HepG2 (cell line): ENCODE results near the gene ELL. TPM values are rescaled to one million over a fixed set of nuclear protein-coding genes. Genes with fewer than 3 reads are reported as not detected.

Experiments used
- ATF7-NPFF ChIP-seq: sonication (generic); formaldehyde crosslinking; IDR thresholded peaks from 2 replicates; pipeline ENCODE4 v1.8.1; 2023; ENCODE audit warnings: mild to moderate bottlenecking, low read depth, missing genetic modification reagents, moderate library complexity
- CEBPG ChIP-seq: IDR thresholded peaks from 2 replicates; pipeline ENCODE4 v1.6.1; 2016
- ESRRA ChIP-seq: sonication (generic); formaldehyde crosslinking; IDR thresholded peaks from 2 replicates; pipeline ENCODE4 v1.5.1; 2020; ENCODE audit warnings: mild to moderate bottlenecking, low read depth, missing genetic modification reagents
- ETV5 ChIP-seq: IDR thresholded peaks from 2 replicates; pipeline ENCODE4 v1.6.1; 2018; ENCODE audit warnings: missing biosample characterization, missing genetic modification reagents, inconsistent platforms, borderline replicate concordance
- KAT8 ChIP-seq: IDR thresholded peaks from 2 replicates; pipeline ENCODE4 v1.6.1; 2016; ENCODE audit warnings: missing genetic modification reagents, missing compliant biosample characterization
- MXI1 ChIP-seq: IDR thresholded peaks from 3 replicates; pipeline ENCODE4 v1.6.1; 2012; ENCODE audit warnings: low read depth, low read length, inconsistent platforms, borderline replicate concordance
- NFKB2 ChIP-seq: sonication (generic); formaldehyde crosslinking; IDR thresholded peaks from 2 replicates; pipeline ENCODE4 v1.4.0; 2020; ENCODE audit warnings: missing genetic modification reagents, borderline replicate concordance
- NFKBIZ ChIP-seq: IDR thresholded peaks from 2 replicates; pipeline ENCODE4 v1.6.1; 2018; ENCODE audit warnings: missing genetic modification reagents, missing compliant biosample characterization
- RFXAP ChIP-seq: sonication (generic); formaldehyde crosslinking; IDR thresholded peaks from 2 replicates; pipeline ENCODE4 v1.4.0; 2020; ENCODE audit warnings: missing genetic modification reagents, borderline replicate concordance
- SIX1 ChIP-seq: sonication (generic); formaldehyde crosslinking; IDR thresholded peaks from 2 replicates; pipeline ENCODE4 v1.4.0; 2020; ENCODE audit warnings: missing genetic modification reagents, borderline replicate concordance
- ZMYM2 ChIP-seq: sonication (generic); formaldehyde crosslinking; IDR thresholded peaks from 2 replicates; pipeline ENCODE4 v1.8.0; 2022; ENCODE audit warnings: mild to moderate bottlenecking, missing genetic modification reagents
- ZNF234 ChIP-seq: sonication (generic); formaldehyde crosslinking; conservative IDR thresholded peaks from 2 replicates; pipeline ENCODE4 v1.5.1; 2020; ENCODE audit warnings: mild to moderate bottlenecking, missing genetic modification reagents
- ZNF557 ChIP-seq: sonication (generic); formaldehyde crosslinking; IDR thresholded peaks from 2 replicates; pipeline ENCODE4 v1.4.0; 2020; ENCODE audit warnings: missing genetic modification reagents
- ZNF766 ChIP-seq: sonication (generic); formaldehyde crosslinking; IDR thresholded peaks from 2 replicates; pipeline ENCODE4 v1.5.0; 2020; ENCODE audit warnings: missing genetic modification reagents, borderline replicate concordance
- polyA plus RNA-seq, 8 experiments: library from polyadenylated mRNA; depleted of rRNA in 3 of 8; stranded (reverse) in 7 of 8; unstranded in 1 of 8; fragments of >200 nt; fragmentation: Illumina TruSeq in 4 of 8; extraction: Trizol in 4 of 8; gene quantifications; 2 replicates each; pipeline versions ENCODE4 v1.2.1 to v1.2.3, GENCODE V29; 2011 to 2016; ENCODE audit warnings: low read depth in 4 of 8, missing spikeins in 1 of 8, mixed read lengths in 1 of 8; ENCODE audit not compliant: insufficient read depth in 1 of 8
- total RNA-seq, 5 experiments: library from RNA; depleted of rRNA; stranded (reverse); fragments of >200 nt; fragmentation: Illumina TruSeq; extraction: Trizol; gene quantifications; 2 replicates each; pipeline ENCODE4 v1.2.3, GENCODE V29; 2016; ENCODE audit warnings: low read depth in 1 of 5
- TF ChIP-seq, protein P1 (sequence below): sonication (generic); formaldehyde crosslinking; IDR thresholded peaks from 2 replicates; pipeline ENCODE4 v1.4.0; 2020; ENCODE audit warnings: mild to moderate bottlenecking, missing genetic modification reagents, borderline replicate concordance
- TF ChIP-seq, protein P2 (sequence below), 2 experiments: IDR thresholded peaks; 2 replicates each; pipeline ENCODE4 v1.6.1; 2011 to 2012; ENCODE audit warnings: low read length in 2 of 2, borderline replicate concordance in 1 of 2, low read depth in 1 of 2, mild to moderate bottlenecking in 1 of 2, moderate library complexity in 1 of 2
- TF ChIP-seq, protein P3 (sequence below): IDR thresholded peaks from 2 replicates; pipeline ENCODE4 v1.6.1; 2018; ENCODE audit warnings: missing genetic modification reagents
- TF ChIP-seq, protein P4 (sequence below): sonication (generic); formaldehyde crosslinking; IDR thresholded peaks from 2 replicates; pipeline ENCODE4 v1.4.0; 2020; ENCODE audit warnings: missing genetic modification reagents

The ELL gene
- total and polyA plus RNA-seq, 2 of the 13 experiments (the other 11 are each of a cell fraction or from before 2014, with no cell fraction given): 3.7 to 5.4 TPM

DNA sequence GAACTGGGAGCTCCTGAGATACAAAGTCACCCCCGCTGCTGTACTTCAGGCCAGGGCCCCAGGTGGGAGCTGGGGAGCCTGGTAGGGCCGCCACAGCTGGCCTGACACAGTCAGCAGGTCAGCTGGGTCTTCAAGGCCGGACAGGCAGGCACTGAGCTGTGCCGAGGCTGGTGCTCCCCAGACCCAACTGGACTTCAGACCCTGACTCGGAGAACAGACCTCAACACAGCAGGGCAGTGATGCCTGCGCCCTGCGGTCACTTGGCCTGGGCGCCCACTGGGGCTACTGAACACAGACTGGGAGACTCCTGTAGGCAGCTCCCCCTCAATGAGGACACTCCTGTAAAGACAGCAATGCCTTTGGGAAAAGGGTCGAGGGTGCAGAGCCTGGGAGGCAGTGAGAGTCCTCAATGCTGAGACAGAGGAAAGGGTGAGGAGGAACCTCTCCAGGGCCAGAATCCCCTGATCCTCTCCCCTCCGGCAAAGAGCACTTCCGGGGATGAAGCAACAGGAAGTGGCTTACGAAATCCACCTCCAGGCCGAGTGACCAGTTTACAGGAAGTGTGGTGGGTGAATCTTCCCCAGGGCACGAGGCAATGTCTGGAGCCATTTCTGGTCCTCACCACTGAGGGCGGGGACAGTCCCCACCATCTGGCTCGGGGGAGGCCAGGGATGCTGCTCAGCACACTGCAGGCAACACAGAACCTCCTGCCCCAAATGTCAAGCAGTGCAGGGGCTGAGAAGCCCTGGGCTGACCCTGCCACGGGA, 43.1 kb downstream of the ELL start (continued):
- TF ChIP-seq, protein P1, sequence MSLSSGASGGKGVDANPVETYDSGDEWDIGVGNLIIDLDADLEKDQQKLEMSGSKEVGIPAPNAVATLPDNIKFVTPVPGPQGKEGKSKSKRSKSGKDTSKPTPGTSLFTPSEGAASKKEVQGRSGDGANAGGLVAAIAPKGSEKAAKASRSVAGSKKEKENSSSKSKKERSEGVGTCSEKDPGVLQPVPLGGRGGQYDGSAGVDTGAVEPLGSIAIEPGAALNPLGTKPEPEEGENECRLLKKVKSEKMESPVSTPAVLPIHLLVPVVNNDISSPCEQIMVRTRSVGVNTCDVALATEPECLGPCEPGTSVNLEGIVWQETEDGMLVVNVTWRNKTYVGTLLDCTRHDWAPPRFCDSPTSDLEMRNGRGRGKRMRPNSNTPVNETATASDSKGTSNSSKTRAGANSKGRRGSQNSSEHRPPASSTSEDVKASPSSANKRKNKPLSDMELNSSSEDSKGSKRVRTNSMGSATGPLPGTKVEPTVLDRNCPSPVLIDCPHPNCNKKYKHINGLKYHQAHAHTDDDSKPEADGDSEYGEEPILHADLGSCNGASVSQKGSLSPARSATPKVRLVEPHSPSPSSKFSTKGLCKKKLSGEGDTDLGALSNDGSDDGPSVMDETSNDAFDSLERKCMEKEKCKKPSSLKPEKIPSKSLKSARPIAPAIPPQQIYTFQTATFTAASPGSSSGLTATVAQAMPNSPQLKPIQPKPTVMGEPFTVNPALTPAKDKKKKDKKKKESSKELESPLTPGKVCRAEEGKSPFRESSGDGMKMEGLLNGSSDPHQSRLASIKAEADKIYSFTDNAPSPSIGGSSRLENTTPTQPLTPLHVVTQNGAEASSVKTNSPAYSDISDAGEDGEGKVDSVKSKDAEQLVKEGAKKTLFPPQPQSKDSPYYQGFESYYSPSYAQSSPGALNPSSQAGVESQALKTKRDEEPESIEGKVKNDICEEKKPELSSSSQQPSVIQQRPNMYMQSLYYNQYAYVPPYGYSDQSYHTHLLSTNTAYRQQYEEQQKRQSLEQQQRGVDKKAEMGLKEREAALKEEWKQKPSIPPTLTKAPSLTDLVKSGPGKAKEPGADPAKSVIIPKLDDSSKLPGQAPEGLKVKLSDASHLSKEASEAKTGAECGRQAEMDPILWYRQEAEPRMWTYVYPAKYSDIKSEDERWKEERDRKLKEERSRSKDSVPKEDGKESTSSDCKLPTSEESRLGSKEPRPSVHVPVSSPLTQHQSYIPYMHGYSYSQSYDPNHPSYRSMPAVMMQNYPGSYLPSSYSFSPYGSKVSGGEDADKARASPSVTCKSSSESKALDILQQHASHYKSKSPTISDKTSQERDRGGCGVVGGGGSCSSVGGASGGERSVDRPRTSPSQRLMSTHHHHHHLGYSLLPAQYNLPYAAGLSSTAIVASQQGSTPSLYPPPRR (CRISPR knock-in tag): peak; percentile 81
- peak; percentile 65 for TF ChIP-seq ATF7-NPFF (CRISPR knock-in tag)
- peak; percentile 95 for TF ChIP-seq NFKBIZ (CRISPR knock-in tag)
- TF ChIP-seq CEBPG (CRISPR knock-in tag): peak; percentile 100
- TF ChIP-seq, protein P2, sequence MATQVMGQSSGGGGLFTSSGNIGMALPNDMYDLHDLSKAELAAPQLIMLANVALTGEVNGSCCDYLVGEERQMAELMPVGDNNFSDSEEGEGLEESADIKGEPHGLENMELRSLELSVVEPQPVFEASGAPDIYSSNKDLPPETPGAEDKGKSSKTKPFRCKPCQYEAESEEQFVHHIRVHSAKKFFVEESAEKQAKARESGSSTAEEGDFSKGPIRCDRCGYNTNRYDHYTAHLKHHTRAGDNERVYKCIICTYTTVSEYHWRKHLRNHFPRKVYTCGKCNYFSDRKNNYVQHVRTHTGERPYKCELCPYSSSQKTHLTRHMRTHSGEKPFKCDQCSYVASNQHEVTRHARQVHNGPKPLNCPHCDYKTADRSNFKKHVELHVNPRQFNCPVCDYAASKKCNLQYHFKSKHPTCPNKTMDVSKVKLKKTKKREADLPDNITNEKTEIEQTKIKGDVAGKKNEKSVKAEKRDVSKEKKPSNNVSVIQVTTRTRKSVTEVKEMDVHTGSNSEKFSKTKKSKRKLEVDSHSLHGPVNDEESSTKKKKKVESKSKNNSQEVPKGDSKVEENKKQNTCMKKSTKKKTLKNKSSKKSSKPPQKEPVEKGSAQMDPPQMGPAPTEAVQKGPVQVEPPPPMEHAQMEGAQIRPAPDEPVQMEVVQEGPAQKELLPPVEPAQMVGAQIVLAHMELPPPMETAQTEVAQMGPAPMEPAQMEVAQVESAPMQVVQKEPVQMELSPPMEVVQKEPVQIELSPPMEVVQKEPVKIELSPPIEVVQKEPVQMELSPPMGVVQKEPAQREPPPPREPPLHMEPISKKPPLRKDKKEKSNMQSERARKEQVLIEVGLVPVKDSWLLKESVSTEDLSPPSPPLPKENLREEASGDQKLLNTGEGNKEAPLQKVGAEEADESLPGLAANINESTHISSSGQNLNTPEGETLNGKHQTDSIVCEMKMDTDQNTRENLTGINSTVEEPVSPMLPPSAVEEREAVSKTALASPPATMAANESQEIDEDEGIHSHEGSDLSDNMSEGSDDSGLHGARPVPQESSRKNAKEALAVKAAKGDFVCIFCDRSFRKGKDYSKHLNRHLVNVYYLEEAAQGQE (IDR thresholded peaks at IDR 0.05; ENCODE audit: borderline replicate concordance in 1 of 2, low read depth in 1 of 2, low read length in 2 of 2): no peak
- TF ChIP-seq ZNF234 (CRISPR knock-in tag): no peak
- peak; percentile 71; the same call in 1 of the 2 replicates for TF ChIP-seq SIX1 (CRISPR knock-in tag)
- no peak; the same call in 1 of the 2 replicates for TF ChIP-seq NFKB2
- TF ChIP-seq RFXAP (CRISPR knock-in tag): peak; percentile 79; the same call in 1 of the 2 replicates
- peak; percentile 85; the same call in 1 of the 3 replicates for TF ChIP-seq MXI1
- TF ChIP-seq ESRRA (CRISPR knock-in tag): 0 out of 2 replicates have a peak, but pooled peaks have one; percentile 52
- TF ChIP-seq, protein P3, sequence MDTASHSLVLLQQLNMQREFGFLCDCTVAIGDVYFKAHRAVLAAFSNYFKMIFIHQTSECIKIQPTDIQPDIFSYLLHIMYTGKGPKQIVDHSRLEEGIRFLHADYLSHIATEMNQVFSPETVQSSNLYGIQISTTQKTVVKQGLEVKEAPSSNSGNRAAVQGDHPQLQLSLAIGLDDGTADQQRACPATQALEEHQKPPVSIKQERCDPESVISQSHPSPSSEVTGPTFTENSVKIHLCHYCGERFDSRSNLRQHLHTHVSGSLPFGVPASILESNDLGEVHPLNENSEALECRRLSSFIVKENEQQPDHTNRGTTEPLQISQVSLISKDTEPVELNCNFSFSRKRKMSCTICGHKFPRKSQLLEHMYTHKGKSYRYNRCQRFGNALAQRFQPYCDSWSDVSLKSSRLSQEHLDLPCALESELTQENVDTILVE (CRISPR knock-in tag): peak; percentile 92
- 0 out of 2 replicates have a peak, but pooled peaks have one; percentile 74 for TF ChIP-seq ZNF766
- TF ChIP-seq KAT8: peak; percentile 96
- peak; percentile 67; the same call in 1 of the 2 replicates for TF ChIP-seq ZNF557 (CRISPR knock-in tag)
- TF ChIP-seq, protein P4, sequence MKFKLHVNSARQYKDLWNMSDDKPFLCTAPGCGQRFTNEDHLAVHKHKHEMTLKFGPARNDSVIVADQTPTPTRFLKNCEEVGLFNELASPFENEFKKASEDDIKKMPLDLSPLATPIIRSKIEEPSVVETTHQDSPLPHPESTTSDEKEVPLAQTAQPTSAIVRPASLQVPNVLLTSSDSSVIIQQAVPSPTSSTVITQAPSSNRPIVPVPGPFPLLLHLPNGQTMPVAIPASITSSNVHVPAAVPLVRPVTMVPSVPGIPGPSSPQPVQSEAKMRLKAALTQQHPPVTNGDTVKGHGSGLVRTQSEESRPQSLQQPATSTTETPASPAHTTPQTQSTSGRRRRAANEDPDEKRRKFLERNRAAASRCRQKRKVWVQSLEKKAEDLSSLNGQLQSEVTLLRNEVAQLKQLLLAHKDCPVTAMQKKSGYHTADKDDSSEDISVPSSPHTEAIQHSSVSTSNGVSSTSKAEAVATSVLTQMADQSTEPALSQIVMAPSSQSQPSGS (CRISPR knock-in tag): peak; percentile 74; the same call in 1 of the 2 replicates
- TF ChIP-seq ETV5 (CRISPR knock-in tag): peak; percentile 100
- peak; percentile 66; the same call in 1 of the 2 replicates for TF ChIP-seq ZMYM2 (CRISPR knock-in tag)
